ENCODE data around the gene SERPINA9. TPM values are rescaled to one million over a fixed set of nuclear protein-coding genes. Genes with fewer than 3 reads are reported as not detected.

The SERPINA9 gene
- polyA plus RNA-seq, 2 of the 4 experiments (the other 2 are of a cell fraction) = not detected

GRCh38 chr14:94505641-94506040 is 29.6 kb upstream of the SERPINA9 start:
- CTCF ChIA-PET = interaction anchor here (1.0 kb wide), 1 partner anchor 16 kb away, joined by 3 read pairs; no protein-coding TSS in a partner anchor
- Histone ChIP-seq H3K4me3 (no peak overlapping the region), H3K4me1 (no peaks in the 10 kb centered on the region), H3K9me3 (no peaks in the 10 kb centered on the region; the same call in 2 of the 3 replicates), H3K4me2 (no peak overlapping the region), H3K27ac (no peak overlapping the region)
- DNase-seq (ENCODE audit: low read depth in 1 of 2, low spot score in 1 of 2) (no peak), FAIRE-seq (no peak), ATAC-seq (no peak)
- POLR2A ChIA-PET = no interaction called here
- TF ChIP-seq ZFP36 (IDR thresholded peaks at IDR 0.05; ENCODE audit: borderline replicate concordance, partially characterized antibody) = no peak
- TF ChIP-seq KDM5A (IDR thresholded peaks at IDR 0.05) = no peak
- no peak for TF ChIP-seq HOXA7 (CRISPR knock-in tag; IDR thresholded peaks at IDR 0.05)
- TF ChIP-seq CBX8 (IDR thresholded peaks at IDR 0.05) = no peak
- TF ChIP-seq RARB (CRISPR knock-in tag; IDR thresholded peaks at IDR 0.05) = no peak
- no peak for TF ChIP-seq MAX (IDR thresholded peaks at IDR 0.05)
- no peak for TF ChIP-seq NFE2L2 (conservative IDR thresholded peaks at IDR 0.05; ENCODE audit: low read length)
- TF ChIP-seq POLR2AphosphoS2 (conservative IDR thresholded peaks at IDR 0.05; ENCODE audit: low read length) = no peak
- no peak for TF ChIP-seq EP300 (IDR thresholded peaks at IDR 0.05)
- TF ChIP-seq EHMT2 (IDR thresholded peaks at IDR 0.05; ENCODE audit: low read depth) = no peak
- TF ChIP-seq TFCP2L1 (CRISPR knock-in tag; IDR thresholded peaks at IDR 0.05) = no peak
- TF ChIP-seq CBX2 (IDR thresholded peaks at IDR 0.05; ENCODE audit: borderline replicate concordance, low read depth) = no peak
- TF ChIP-seq CEBPB (IDR thresholded peaks at IDR 0.05) = no peak
- no peak for TF ChIP-seq CHD2 (IDR thresholded peaks at IDR 0.05; ENCODE audit: low read length, partially characterized antibody)
- no peak for TF ChIP-seq MAZ (IDR thresholded peaks at IDR 0.05; ENCODE audit: borderline replicate concordance, low read depth, low read length)
- TF ChIP-seq GATA3 (IDR thresholded peaks at IDR 0.05; ENCODE audit: borderline replicate concordance) = no peak
- no peak for TF ChIP-seq ESRRA (IDR thresholded peaks at IDR 0.05; ENCODE audit: borderline replicate concordance, low read length)
- no peak for TF ChIP-seq FOSL2 (IDR thresholded peaks at IDR 0.05)
- TF ChIP-seq FOSL2 (CRISPR knock-in tag; IDR thresholded peaks at IDR 0.05) = no peak
- 49% methylated on average over 4 of the region's 8 CpGs for WGBS (ENCODE audit: missing lambda C conversion rate)

GRCh38 chr14:94505206-94505605 is 29.2 kb upstream of the SERPINA9 start:
- Histone ChIP-seq H3K4me1 (no peaks in the 10 kb centered on the region), H3K4me2 (no peak overlapping the region), H3K27ac (no peak overlapping the region), H3K4me3 (no peak overlapping the region), H3K9me3 (no peaks in the 10 kb centered on the region; the same call in 2 of the 3 replicates)
- FAIRE-seq (no peak), DNase-seq (ENCODE audit: low read depth in 1 of 2, low spot score in 1 of 2) (no peak), ATAC-seq (no peak)
- ChIA-PET POLR2A (no interaction called here), CTCF (interaction anchor here (2.1 kb wide), 1 partner anchor 19 kb away, joined by 10 read pairs; no protein-coding TSS in a partner anchor)
- TF ChIP-seq ESRRA (IDR thresholded peaks at IDR 0.05; ENCODE audit: borderline replicate concordance, low read length) = no peak
- no peak for TF ChIP-seq NFE2L2 (conservative IDR thresholded peaks at IDR 0.05; ENCODE audit: low read length)
- no peak for TF ChIP-seq CTCF (IDR thresholded peaks at IDR 0.05)
- no peak for TF ChIP-seq HEYL (CRISPR knock-in tag; IDR thresholded peaks at IDR 0.05)
- TF ChIP-seq MAZ (IDR thresholded peaks at IDR 0.05; ENCODE audit: borderline replicate concordance, low read depth, low read length) = no peak
- no peak for TF ChIP-seq POLR2AphosphoS2 (conservative IDR thresholded peaks at IDR 0.05; ENCODE audit: low read length)
- no peak for TF ChIP-seq PBX3 (IDR thresholded peaks at IDR 0.05)
- TF ChIP-seq NPAS2 (CRISPR knock-in tag; IDR thresholded peaks at IDR 0.05; ENCODE audit: borderline replicate concordance) = no peak
- 52% methylated on average over 4 of the region's 4 CpGs for WGBS (ENCODE audit: missing lambda C conversion rate)

Data from A549 (cell line).